ENCODE data around the gene SERINC2.

DNA sequence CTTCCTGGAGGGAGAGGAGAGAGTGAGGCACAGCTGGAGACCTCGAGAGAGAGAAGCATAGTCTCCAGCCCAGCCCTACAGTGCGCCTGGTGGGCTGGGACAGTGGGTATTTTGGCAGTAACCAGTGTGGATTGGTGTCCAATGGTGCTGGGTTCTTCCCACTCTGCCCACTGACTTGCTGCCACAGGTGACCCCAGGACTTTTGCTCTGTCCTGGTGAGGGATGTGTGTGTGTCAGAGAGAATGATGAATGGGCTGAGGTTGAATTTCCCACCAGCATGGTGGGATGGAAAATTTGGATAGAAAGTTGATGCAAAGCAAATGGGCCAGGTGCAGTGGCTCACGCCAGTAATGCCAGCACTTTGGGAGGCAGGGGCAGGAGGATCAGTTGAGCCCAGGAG is 26.3 kb downstream of the SERINC2 start:
- TF ChIP-seq, protein P1, sequence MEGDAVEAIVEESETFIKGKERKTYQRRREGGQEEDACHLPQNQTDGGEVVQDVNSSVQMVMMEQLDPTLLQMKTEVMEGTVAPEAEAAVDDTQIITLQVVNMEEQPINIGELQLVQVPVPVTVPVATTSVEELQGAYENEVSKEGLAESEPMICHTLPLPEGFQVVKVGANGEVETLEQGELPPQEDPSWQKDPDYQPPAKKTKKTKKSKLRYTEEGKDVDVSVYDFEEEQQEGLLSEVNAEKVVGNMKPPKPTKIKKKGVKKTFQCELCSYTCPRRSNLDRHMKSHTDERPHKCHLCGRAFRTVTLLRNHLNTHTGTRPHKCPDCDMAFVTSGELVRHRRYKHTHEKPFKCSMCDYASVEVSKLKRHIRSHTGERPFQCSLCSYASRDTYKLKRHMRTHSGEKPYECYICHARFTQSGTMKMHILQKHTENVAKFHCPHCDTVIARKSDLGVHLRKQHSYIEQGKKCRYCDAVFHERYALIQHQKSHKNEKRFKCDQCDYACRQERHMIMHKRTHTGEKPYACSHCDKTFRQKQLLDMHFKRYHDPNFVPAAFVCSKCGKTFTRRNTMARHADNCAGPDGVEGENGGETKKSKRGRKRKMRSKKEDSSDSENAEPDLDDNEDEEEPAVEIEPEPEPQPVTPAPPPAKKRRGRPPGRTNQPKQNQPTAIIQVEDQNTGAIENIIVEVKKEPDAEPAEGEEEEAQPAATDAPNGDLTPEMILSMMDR (IDR thresholded peaks at IDR 0.05): no peak
- TF ChIP-seq POLR2A (IDR thresholded peaks at IDR 0.05) (no peak), EP300 (IDR thresholded peaks at IDR 0.05) (no peak)
